Measurements from ENCODE around the gene CNTNAP5.

The CNTNAP5 gene

GRCh38 chr2:124832521-124832920 lies 807.4 kb downstream of the CNTNAP5 start:
- DNase-seq: no peak

- no peak for DNase-seq
Measured at GRCh38 chr2:124834331-124834730, 809.2 kb downstream of the CNTNAP5 start.

GRCh38 chr2:124835331-124835730 lies 810.2 kb downstream of the CNTNAP5 start:
- no peak for DNase-seq

- DNase-seq: no peak
Measured at GRCh38 chr2:124836416-124836815, 811.3 kb downstream of the CNTNAP5 start.

DNA sequence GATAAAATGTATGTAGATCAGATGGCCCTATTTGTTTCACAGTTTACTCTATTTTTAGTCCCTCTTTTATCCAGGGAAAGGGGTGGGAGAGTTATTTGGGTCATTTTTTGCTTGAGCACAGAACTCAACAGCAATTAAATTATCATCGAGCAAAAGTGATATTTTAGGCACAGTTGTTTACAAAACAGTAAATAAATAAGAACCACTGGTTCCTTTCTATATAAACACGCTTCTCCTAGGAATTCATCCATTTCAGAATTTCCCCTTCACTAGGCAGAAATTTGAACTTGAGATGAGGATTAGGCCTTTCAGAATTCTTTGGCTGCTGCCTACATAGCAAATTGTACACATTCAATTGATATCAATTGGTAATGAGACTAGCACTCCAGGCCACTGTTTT lies 812.4 kb downstream of the CNTNAP5 start:
- no peak for DNase-seq

DNA sequence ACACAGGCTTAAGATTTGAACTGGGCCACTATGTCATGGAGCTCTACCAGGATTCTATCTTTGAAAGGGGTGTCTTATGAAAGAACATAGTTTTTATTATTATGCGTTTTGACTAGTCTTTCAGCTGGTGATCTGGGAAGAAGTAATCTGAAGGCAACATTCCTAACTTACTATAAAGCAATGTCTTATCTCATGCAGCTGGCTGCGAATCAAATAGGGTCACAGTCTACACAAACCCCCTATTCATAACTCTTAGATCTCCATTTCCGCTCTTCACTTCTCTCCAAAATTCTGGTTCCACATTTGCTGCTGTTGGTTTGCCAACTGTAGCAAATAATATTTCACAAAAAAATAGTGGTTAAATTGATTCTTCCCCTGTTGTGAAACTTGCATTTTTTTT lies 813.3 kb downstream of the CNTNAP5 start:
- DNase-seq: no peak

DNA sequence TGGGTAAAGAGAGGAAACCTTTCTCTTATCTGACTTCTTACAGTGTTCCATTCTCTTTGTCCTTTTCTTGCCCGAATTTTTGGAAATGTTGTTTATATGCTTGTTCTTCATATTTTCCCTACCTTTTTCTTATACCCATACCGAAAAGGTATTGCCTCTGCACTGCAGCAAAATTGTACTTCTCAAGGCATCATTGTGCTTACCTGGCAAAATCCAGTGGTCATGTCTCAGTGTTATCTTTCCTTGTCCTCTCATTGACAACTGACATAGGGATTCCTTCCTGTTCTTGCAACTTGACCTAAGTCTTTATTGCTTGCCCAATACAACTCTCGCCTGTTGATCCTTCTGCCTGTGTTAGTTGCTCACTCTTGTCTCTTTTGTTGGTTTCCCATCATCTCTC lies 842.2 kb downstream of the CNTNAP5 start:
- DNase-seq: no peak

- no peak for DNase-seq
Measured at GRCh38 chr2:124874219-124874618, 849.1 kb downstream of the CNTNAP5 start.

DNA sequence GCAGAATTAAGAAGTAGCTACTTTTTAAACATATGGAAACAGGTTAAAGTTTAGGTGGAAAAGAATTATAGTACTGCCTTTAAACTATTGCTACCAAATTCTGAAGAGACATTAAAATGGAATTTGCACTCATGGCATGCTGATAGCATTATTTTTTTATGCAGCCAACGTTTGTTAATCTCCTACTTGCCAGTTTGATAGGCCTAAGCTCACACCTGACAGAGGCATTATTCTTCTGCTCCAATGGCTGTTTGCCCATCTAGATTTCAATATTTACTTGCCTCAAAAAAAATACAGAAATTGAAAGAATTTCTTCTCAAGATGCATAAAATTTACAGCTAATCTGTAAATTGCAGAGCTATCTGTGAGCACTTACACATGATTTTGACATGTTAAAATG lies 849.6 kb downstream of the CNTNAP5 start:
- no peak for DNase-seq

GRCh38 chr2:124875627-124876244 lies 850.6 kb downstream of the CNTNAP5 start:
- no peak for DNase-seq

GRCh38 chr2:124877141-124877577 lies 852.1 kb downstream of the CNTNAP5 start:
- no peak for DNase-seq

- DNase-seq: no peak
Measured at GRCh38 chr2:124879640-124880039, 854.6 kb downstream of the CNTNAP5 start.

- DNase-seq: no peak
Measured at GRCh38 chr2:124880995-124881394, 855.9 kb downstream of the CNTNAP5 start.

- no peak for DNase-seq
Measured at GRCh38 chr2:124882423-124882822, 857.3 kb downstream of the CNTNAP5 start.

DNA sequence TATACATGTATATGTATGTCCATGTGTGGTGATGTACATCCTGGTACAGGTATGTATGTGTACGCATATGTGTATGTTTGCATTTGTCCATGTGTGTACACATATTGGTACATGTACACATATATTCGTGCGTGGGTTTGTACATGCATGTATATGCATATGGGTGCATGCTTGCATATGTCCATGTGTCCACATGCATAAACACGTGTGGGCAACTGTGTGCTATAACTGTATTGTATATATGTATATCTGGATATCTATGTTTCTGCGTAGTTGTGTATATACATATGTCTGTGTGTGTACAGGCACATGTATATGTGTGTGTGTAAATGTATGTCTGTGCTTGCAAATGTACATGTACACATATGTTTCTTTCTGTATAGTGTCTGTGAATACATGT lies 858.5 kb downstream of the CNTNAP5 start:
- no peak for DNase-seq

DNA sequence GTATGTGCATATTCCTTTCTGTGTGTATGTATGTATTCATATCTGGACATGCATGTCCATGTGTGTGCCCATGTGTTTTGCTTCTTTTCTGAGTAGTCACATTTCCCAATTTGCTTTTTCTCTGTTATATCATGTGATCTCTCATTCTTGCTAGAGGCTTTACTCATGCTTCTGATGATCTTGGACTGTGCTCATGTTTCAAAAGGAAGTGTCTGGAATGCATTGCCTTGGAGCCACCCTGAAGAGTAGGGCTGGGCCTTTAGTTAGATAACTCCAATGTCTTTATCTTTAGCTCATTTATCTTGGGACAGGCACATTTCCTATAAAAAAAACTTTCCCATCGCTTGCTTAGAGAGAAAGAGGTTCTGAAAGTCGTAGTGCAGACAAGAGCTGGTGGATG lies 859.2 kb downstream of the CNTNAP5 start:
- DNase-seq: no peak

DNA sequence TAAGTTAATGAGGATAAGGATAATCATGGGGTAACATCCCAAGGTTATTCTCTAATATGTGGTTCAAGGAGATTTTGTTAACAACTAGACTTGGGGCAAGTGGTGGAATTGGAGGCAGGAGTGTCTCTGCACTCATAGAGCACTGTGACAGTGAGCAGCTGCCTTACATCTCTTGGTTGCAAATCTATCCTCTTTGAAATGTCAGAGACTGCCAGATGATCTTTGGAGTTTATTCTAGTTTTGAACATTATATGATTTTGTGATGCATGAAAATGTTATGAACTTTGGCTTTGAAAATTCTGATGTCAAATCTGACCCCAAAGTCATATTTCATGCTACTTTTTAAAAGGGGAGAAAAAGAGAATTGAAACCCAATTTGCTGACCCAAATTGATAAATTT lies 861.1 kb downstream of the CNTNAP5 start:
- DNase-seq: no peak

- no peak for DNase-seq
Measured at GRCh38 chr2:124887466-124887865, 862.4 kb downstream of the CNTNAP5 start.

DNA sequence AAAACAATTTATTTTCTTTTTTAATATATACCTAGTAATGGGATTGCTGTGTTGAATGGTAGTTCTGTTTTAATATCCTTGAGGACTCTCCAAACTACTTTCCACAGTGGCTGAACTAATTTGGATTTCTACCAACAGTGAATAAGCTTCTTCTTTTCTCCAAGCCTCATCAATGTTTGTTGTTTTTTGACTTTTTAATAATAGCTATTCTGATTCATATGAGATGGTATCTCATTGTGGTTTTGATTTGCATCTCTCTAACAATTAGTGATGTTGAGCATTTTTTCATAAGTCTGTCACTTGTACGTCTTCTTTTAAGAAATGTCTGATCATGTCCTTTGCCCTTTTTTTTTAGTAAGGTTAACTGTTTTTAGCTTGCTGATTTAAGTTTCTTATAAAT lies 863.3 kb downstream of the CNTNAP5 start:
- DNase-seq: no peak

DNA sequence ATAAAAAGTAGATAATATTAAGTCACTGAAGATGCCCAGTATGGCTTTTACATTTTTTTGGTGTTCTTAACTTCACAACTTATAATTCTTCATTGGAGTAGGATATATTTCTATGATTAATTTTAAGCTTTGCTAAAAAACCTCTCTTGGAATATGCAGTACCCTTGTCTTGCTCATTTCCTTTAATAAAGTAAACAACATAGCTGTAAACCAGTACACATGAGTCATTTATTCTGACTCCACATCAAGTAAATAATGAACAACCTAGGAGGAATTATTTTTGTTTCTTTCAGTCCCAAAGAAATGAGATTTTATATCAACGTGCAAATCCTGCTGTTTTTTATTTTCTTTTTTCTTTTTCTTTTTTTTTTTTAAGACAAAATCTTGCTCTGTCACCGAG lies 869.1 kb downstream of the CNTNAP5 start:
- no peak for DNase-seq

- DNase-seq: no peak
Measured at GRCh38 chr2:124898827-124899226, 873.7 kb downstream of the CNTNAP5 start.

DNA sequence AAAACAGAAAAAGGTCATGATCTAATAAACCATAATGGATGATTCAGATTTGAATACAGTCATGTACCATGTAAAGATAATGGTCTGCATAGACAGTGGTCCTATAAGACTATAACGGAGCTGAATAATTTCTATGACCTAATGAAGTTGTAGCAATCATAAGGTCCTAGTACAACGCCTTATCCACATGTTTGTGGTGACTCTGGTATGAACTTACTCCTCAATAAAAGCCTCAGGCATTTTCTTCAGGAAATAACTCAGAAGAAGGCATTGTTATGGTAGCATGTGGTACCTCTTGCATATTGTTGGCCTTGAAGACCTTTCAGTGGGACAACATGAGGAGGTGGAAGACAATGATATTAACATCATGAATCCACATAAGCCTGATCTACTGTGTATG lies 883.3 kb downstream of the CNTNAP5 start:
- no peak for DNase-seq

- DNase-seq: peak in 2 of 14 donors; percentile 4 to 20
Measured at GRCh38 chr2:124911560-124911959, 886.5 kb downstream of the CNTNAP5 start.

DNA sequence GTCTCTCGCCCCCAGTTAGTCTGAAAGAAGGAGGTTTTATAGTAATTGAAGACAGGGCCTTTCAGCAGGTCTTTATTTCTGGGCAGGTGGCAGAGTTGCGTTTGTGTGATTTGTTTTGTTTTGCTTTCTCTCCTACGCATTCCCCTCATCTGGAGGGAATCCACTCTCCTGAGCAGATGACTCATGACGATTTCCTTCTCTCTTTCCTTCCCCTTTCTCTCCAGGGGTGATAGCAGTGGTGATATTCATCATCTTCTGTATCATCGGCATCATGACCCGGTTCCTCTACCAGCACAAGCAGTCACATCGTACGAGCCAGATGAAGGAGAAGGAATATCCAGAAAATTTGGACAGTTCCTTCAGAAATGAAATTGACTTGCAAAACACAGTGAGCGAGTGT lies 888.8 kb downstream of the CNTNAP5 start:
- DNase-seq: no peak

DNA sequence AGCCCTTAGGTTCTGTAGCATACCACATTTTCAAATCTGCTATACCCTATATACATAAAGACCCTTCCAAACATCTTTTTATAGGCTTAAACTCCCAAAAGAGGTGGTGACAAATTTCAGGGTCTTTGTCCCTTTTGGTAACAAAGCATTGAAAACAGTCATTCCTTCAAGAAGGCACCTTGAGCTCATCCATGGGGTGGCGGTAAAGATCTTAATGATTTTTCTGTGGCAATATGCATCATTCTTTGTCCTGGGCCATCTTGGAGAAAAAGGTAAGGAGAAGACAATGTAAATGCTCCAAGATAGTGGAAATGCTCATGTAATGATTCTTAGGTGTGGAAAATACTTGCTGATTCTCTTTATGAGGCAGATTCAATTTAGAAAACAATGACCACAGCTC lies 890.5 kb downstream of the CNTNAP5 start:
- DNase-seq: no peak
